HUES6 (cell line): Measurements from ENCODE around the gene SEMA4B.
A peak's percentile ranks its signal among the peaks of the same experiment; 100 is the strongest.
"Not testable (repeated sequence)": the region's sequence is repeated elsewhere in the genome, so short reads cannot be mapped to it uniquely, and the experiment has no call there.

Experiments used
- H3K27ac ChIP-seq: 2 replicates; pipeline ENCODE4 v1.7.0; 2013; ENCODE audit warnings: low read depth, mild to moderate bottlenecking, low read length, inconsistent platforms
- H3K27me3 ChIP-seq: 2 replicates; pipeline ENCODE4 v1.6.1; 2013; ENCODE audit warnings: low read length; ENCODE audit not compliant: control insufficient read depth, insufficient read depth
- H3K36me3 ChIP-seq: 2 replicates; pipeline ENCODE4 v1.6.1; 2013; ENCODE audit warnings: low read length; ENCODE audit not compliant: control insufficient read depth, insufficient read depth
- H3K4me1 ChIP-seq: 2 replicates; pipeline ENCODE4 v1.6.1; 2013; ENCODE audit warnings: low read length; ENCODE audit not compliant: control insufficient read depth, insufficient read depth
- H3K4me3 ChIP-seq: 2 replicates; pipeline ENCODE4 v1.5.1; 2013; ENCODE audit warnings: low read depth, low read length
- H3K9ac ChIP-seq: one replicate; pipeline ENCODE4 v1.6.1; 2013; ENCODE audit warnings: mild to moderate bottlenecking, low read length
- H3K9me3 ChIP-seq: 2 replicates; pipeline ENCODE4 v1.6.1; 2013; ENCODE audit warnings: low read depth, low read length; ENCODE audit not compliant: control insufficient read depth, insufficient read depth

The SEMA4B gene

GRCh38 chr15:90266061-90266431 is 64.9 kb downstream of the SEMA4B start:
- H3K4me1 ChIP-seq: peaks cover 10% of the 10 kb centered on the region
- no peaks in the 10 kb centered on the region for H3K27me3 ChIP-seq
- peak overlapping the region; percentile 71 for H3K27ac ChIP-seq
- H3K4me3 ChIP-seq: peak overlapping the region; percentile 91
- peak overlapping the region; percentile 79 for H3K9ac ChIP-seq
- no peaks in the 10 kb centered on the region for H3K9me3 ChIP-seq
- peaks cover 32% of the 10 kb centered on the region for H3K36me3 ChIP-seq

- Histone ChIP-seq H3K36me3 (peaks cover 36% of the 10 kb centered on the region), H3K9me3 (no peaks in the 10 kb centered on the region), H3K4me1 (peaks cover 10% of the 10 kb centered on the region), H3K27me3 (no peaks in the 10 kb centered on the region), H3K9ac (peak overlapping the region; percentile 79), H3K4me3 (peak overlapping the region; percentile 91), H3K27ac (no peak overlapping the region)
These were observed 65.4 kb downstream of the SEMA4B start for GRCh38 chr15:90266485-90266884.

GRCh38 chr15:90268415-90268814 is 67.3 kb downstream of the SEMA4B start:
- peak overlapping the region; percentile 15 for H3K9ac ChIP-seq
- no peak overlapping the region for H3K27ac ChIP-seq
- peaks cover 10% of the 10 kb centered on the region for H3K4me1 ChIP-seq
- 0 out of 2 replicates have a peak overlapping the region, but pooled peaks have one; percentile 9 for H3K4me3 ChIP-seq
- H3K9me3 ChIP-seq: no peaks in the 10 kb centered on the region
- no peaks in the 10 kb centered on the region for H3K27me3 ChIP-seq
- peaks cover 56% of the 10 kb centered on the region for H3K36me3 ChIP-seq

GRCh38 chr15:90270502-90271150 is 69.5 kb downstream of the SEMA4B start:
- Histone ChIP-seq H3K9me3 (no peaks in the 10 kb centered on the region), H3K27me3 (no peaks in the 10 kb centered on the region), H3K9ac (no peak overlapping the region), H3K27ac (no peak overlapping the region), H3K36me3 (peaks cover 61% of the 10 kb centered on the region), H3K4me3 (no peak overlapping the region), H3K4me1 (peaks cover 7% of the 10 kb centered on the region)

GRCh38 chr15:90271459-90272166 is 70.5 kb downstream of the SEMA4B start:
- H3K9ac ChIP-seq: no peak overlapping the region
- H3K36me3 ChIP-seq: peaks cover 61% of the 10 kb centered on the region
- no peaks in the 10 kb centered on the region for H3K9me3 ChIP-seq
- no peak overlapping the region for H3K4me3 ChIP-seq
- H3K4me1 ChIP-seq: peaks cover 7% of the 10 kb centered on the region
- H3K27ac ChIP-seq: no peak overlapping the region
- no peaks in the 10 kb centered on the region for H3K27me3 ChIP-seq

- H3K36me3 ChIP-seq, H3K9ac ChIP-seq, H3K9me3 ChIP-seq, H3K27ac ChIP-seq, H3K4me1 ChIP-seq, H3K4me3 ChIP-seq, H3K27me3 ChIP-seq: not testable (repeated sequence)
These were observed 77.3 kb downstream of the SEMA4B start for GRCh38 chr15:90278467-90278866.
